HG03457 (cell line): ENCODE data around the gene RCOR1.
"Not testable (repeated sequence)": the region's sequence is repeated elsewhere in the genome, so short reads cannot be mapped to it uniquely, and the experiment has no call there.

Experiments
- ATAC-seq: cut with Tn5 transposase; IDR thresholded peaks from one replicate; pipeline ENCODE4 v1.9.1; 2021; ENCODE audit warnings: moderate number of reproducible peaks; ENCODE audit not compliant: unreplicated experiment

The RCOR1 gene

GRCh38 chr14:102625564-102626296 lies 33.3 kb downstream of the RCOR1 start:
- ATAC-seq, result no peak

- no peak for ATAC-seq
Observed at GRCh38 chr14:102626530-102626929, 34.1 kb downstream of the RCOR1 start.

- ATAC-seq, result no peak
Observed at GRCh38 chr14:102629011-102629444, 36.6 kb downstream of the RCOR1 start.

- no peak for ATAC-seq
Observed at GRCh38 chr14:102629808-102630350, 37.4 kb downstream of the RCOR1 start.

GRCh38 chr14:102630405-102630804 lies 38.0 kb downstream of the RCOR1 start:
- ATAC-seq, result no peak

- ATAC-seq, result no peak
Observed at GRCh38 chr14:102630881-102631280, 38.4 kb downstream of the RCOR1 start.

GRCh38 chr14:102633906-102634595 lies 41.6 kb downstream of the RCOR1 start:
- ATAC-seq, result no peak

GRCh38 chr14:102639611-102640010 lies 47.2 kb downstream of the RCOR1 start:
- ATAC-seq, result not testable (repeated sequence)

GRCh38 chr14:102644523-102644922 lies 52.1 kb downstream of the RCOR1 start:
- no peak for ATAC-seq

GRCh38 chr14:102645746-102646440 lies 53.4 kb downstream of the RCOR1 start:
- ATAC-seq, result no peak

- ATAC-seq, result no peak
Observed at GRCh38 chr14:102646615-102647014, 54.2 kb downstream of the RCOR1 start.

- ATAC-seq, result no peak
Observed at GRCh38 chr14:102652194-102652593, 59.7 kb downstream of the RCOR1 start.

GRCh38 chr14:102654298-102654697 lies 61.8 kb downstream of the RCOR1 start:
- no peak for ATAC-seq

- ATAC-seq, result no peak
Observed at GRCh38 chr14:102655137-102655536, 62.7 kb downstream of the RCOR1 start.

GRCh38 chr14:102659797-102660196 lies 67.3 kb downstream of the RCOR1 start:
- ATAC-seq, result no peak

GRCh38 chr14:102661614-102662013 lies 69.2 kb downstream of the RCOR1 start:
- ATAC-seq, result no peak

GRCh38 chr14:102662636-102663430 lies 70.4 kb downstream of the RCOR1 start:
- no peak for ATAC-seq

- no peak for ATAC-seq
Observed at GRCh38 chr14:102663440-102663839, 71.0 kb downstream of the RCOR1 start.

- no peak for ATAC-seq
Observed at GRCh38 chr14:102665621-102666020, 73.2 kb downstream of the RCOR1 start.

GRCh38 chr14:102666635-102667034 lies 74.2 kb downstream of the RCOR1 start:
- no peak for ATAC-seq

- no peak for ATAC-seq
Observed at GRCh38 chr14:102667703-102668102, 75.3 kb downstream of the RCOR1 start.
